NCI-H2227 treated with DMSO at 0.1 percent for 48 hours (cell line): ENCODE results near the gene ANKRD42.

Experiments
- DNase-seq: peaks from one replicate; lab custom pipeline; 2025; lab: John Stamatoyannopoulos, UW

The ANKRD42 gene

DNA sequence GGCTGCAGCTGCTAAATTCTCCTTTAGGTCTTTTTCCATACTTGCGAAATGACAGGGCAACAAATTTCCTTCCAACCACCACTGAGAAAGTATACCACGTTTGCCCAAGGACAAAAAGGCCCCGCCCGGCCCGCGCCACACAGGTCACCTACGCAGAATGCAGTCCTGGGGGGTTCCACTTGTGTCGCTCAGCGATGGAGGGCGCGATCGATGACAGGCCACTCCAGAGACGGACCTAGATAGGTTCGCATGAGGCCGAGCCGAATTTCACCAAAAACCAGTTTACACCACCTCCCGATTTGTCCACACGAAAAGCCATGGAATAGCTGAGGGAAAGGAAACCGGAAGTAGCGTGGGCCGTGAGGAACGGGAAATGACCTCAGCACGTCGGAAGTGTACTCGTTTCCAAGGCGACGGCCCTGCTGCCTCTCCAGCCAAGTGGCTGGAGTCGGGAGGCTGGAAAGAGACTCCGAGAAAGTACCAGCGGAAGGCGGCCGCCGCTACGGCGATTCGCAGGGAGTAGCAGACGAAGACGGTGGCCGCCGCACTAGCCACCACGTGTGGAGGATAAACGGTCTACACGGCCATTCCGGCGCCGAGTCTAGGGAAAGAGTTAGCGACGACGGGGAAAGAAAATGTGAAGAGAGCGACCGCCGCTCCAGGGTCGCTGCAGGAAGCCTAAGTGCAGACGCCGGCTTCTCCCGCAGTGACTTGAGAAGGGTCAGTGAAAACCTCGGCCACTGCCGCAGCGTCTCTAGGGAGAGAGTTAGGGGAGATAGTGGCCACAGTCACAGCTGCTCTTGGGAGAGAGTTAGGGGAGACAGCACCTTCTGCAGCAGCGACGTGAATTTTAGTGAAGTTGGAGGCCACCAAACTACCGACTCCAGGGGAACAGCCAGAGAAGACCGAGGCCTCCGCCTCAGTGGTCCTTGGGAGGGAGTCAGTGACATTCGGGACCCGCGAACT is at the start of gene ANKRD42:
TSS of gene ANKRD42 (plus strand) at position 398 of the 966 bp plus-strand sequence. CDS start 959 bp downstream, outside the sequence.
- DNase-seq = peak; percentile 83

DNA sequence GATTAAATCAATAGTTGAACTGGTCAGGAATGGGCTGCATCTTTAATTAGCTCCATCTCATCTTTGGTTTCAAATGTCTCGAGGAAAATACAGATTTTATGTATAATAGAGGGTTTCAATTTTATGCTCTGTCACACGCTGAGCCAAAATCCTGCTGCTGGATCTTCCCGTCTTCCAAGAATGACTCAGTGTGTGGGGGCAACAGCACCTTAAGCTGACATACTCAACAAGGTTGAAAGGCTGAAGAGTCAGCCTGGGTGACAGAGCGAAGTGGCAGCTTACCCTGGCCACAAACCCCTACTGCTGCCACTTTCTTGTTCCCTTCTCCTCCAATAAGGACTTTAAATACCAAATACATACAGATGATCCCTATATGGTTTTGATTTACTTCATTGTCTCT is 45.6 kb upstream of the ANKRD42 start:
- peak; percentile 2 for DNase-seq

DNA sequence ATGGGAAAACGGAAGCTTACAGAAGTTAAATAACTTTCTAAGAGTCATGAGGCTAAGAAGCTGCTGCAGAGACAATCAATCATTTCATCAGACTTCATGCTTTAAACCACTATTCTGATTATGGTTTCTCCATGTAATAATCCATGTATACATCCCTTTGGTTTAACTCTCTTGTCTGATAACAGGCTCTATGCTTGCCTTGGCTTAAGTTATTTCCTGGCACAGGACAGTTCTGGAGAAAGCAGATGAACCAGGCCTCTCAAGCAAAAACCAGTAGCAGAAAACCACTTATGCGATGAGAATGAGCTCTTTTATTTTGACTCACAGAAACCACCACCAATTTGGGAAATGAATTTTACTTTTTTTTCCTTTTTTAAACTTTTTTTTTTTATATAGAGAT is 43.1 kb upstream of the ANKRD42 start:
- DNase-seq = no peak

DNA sequence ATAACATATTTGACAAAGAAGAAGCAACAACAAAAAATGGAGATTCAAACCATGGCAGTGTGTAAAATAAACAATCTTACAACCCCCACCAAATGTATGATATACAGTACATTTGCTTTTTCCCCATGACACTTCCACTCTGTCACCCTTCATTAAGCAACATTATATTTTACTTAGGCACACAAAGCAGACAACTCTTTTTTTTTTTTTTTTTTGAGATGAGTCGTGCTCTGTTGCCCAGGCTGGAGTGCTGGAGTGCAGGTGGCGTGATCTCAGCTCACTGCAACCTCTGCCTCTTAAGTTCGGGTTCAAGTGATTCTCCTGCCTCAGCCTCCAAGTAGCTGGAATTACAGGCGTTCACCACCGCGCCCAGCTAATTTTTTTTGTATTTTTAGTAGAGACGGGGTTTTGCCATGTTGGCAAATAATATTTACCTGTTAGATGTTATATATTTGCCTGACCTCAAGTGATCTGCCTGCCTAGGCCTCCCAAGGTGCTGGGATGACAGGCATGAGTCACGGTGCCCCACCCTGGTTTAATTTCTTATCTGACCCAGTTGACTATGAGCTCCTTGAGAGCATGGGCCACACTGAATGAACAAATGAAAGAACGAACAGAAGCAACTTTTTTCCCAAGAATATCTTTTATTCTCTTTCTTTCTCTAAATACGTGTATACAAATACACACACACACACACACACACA is 42.1 kb upstream of the ANKRD42 start:
- no peak for DNase-seq

DNA sequence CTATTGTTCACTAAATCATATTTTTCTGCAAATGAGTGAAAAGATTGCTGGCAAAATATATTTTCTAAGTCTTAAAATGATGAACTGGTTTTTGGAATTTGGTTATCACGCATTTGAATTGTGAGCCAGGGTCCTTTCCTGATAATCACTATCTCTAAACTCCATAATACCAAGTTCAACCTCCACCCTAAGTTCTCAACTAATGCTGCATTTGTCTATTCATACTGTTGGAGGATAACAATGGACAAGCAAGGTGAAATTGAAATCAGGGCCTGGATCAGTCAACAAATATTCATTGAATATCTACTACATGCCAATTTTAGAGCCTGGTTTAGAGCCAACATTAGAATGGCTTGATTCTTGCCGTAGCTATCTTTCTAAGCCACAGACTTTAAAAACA is 41.2 kb upstream of the ANKRD42 start:
- DNase-seq = no peak

DNA sequence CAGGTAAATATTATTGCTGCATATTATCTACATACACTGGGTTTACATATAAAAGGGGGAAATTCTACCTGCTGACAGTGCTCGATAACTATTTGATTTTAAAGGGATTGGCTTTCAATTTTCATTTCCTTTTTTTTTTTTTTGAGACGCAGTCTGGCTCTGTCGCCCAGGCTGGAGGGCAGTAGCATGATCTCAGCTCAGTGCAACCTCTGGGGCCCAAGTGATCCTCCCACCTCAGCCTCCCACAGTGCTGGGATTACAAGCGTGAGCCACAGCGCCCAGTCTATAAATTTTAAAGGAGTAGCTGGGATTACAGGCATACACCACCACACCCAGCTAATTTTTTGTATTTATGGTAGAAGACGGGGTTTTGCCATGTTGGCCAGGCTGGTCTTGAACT is 39.7 kb upstream of the ANKRD42 start:
- no peak for DNase-seq

DNA sequence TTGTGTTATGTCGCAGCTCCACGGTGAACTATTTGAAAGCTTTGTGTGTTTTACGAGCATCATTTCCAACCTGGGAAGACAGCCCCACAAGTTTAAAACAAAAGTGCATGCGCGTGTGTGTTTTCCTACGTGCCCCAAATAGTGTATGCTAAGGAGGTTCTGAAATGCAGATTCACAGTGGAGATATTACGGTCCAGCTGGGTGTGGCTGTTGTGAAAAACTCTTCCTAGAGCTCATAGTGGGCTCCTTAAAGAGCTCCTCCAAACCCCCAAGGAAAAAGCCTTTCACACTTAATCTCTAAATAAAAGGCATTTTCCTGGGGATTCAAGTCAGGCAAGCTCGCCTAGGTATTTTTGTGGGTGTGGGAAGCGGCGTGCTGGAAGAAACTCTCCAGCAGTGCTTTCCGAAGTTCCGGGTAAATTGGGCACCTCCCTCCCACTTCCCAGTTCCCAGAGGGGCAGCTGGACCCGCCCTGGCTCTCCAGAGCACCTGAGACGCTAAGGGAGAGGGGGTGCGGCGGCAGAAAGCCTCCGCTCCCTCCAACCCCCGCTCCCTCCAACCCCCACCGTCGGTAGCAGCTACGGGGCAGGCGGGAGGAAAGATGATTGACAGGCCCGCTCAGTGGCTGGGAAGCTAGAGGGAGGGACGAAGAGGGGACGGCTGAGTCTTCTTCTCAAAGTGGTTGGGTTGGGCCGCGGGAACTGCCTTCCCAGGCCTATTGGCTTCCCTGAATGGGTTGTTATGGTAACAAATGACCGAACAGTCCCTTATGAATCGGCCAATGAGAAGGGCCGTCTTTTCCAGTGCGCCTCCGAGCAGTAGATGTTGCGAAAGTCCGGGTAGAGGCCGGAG is 37.1 kb upstream of the ANKRD42 start:
- DNase-seq = peak; percentile 97

DNA sequence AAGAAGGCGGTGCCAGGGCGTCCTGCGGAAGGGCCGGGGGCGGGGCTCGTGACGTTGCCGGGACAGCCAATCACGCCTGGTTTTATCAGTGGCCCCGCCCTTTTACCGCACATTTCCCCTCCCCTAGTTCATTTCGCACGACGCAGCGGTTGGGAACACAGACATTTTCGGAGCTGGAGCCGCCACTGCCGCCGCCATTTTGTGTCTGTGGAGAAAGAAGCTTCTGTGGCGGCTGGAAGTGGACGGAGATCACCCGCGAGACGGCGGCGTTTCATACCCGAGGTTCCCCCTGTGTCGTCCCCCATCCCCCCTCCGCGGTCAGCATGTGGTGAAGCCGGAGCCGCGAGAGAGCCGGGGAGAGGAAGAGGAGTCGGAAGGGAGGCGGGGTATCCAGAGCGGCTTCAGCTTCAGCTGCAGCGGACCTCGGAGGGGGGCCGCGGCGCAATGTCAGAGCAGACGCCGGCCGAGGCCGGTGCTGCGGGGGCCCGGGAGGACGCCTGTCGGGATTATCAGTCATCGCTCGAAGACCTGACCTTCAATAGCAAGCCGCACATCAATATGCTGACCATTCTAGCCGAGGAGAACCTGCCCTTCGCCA is 36.4 kb upstream of the ANKRD42 start, which contains the start of gene PCF11:
TSS of gene PCF11 (plus strand) at position 136 of the 598 bp plus-strand sequence. CDS start at position 445, 309 bp downstream.
- no peak for DNase-seq

DNA sequence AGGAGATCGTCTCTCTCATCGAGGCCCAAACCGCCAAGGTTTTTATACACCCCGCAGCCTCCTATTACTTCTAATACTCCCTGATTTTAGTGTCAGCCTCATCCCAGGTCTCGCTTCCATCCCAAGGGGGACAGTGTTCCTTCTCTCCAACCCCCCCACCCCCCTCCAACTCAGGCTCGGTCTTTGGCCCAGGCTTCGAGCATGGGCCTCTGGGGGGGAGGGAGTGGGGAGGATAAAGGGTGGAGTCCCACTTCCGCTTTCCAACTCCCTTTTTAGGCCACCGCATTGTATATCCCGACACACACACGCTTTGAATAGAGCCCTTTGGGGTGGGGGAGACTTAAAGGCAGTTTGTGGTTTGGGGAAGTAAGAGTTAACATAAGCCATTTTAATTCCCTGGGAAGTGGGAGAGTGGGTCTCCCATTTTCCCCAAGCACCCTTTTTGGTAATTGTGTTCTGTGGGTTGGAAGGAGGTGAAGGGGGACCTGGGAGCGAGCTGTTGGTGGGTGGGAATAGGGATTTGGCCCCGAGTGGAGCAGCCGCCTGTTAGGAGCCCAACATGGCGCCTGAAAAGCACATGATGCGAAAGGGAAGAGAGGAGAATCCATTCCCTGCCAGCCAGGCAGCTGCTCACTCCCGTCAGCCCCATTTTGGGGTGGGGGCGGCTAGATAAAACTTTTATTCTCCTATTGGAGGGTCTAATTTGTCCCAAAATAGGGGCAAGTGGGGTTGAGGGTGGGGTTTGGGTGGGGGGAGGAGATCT is 35.7 kb upstream of the ANKRD42 start:
- peak; percentile 10 for DNase-seq

DNA sequence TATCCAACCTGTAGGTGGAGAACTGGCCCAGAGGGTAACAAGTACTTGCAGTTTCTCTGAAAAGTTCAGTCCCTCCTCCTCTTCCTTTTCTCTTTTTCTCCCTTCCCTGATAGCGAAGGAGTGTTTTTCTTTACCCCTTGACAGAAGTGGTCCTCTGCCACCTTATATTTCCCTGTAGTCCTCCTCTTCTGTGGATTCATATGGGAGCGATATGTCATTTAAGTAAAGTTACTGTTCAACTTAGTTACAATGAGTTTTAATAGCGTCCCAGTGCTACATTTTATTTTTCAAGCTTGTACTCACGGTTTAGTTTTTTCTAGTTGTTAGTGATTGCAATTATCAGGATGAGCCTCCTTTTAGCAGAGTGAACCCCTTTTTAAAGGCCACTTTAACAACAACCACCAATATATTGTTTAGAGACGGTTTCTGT is 35.1 kb upstream of the ANKRD42 start:
- no peak for DNase-seq

DNA sequence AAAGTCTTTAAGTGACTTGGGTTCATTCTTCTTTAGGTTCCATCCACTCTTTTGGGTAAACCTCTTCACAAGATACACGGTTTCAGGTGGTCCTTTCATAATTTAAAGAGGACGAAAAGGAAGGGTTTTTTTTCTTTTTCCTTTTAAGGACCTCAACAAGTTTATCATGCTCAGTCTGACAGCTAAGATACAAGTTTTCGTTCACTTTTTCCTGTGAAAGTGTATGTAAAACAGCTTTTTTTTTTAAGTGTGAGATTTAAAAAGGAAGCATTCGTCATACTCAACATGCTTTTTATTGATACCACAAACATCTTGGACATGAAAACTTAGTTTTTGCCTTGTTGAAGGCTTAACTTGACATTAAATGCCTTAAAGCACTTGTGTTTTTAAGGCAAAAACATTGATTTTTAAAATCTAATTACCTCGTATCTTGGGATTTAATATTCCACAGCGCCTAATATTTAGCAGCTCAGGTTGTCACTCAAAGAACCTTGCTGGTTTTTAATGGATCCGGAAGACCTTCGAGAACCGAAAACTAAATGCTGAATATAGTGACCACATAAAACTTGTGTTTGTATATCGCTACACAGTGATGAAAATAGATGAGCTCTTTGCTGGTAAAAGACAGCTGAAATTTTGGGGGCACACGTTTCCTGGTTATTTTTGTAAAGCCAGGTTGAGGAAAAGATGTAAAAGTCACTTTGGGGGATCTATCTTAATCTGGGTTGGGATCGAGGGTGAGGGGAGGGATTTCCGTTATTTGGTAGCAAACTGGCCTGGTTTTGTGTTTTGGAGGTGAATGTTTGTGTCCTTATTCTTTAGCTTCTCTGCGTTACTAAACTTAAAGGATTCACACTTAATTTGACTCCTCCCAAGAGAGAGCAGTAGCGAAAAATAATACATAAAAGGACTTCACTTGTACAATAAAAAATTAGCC is 34.3 kb upstream of the ANKRD42 start:
- no peak for DNase-seq

DNA sequence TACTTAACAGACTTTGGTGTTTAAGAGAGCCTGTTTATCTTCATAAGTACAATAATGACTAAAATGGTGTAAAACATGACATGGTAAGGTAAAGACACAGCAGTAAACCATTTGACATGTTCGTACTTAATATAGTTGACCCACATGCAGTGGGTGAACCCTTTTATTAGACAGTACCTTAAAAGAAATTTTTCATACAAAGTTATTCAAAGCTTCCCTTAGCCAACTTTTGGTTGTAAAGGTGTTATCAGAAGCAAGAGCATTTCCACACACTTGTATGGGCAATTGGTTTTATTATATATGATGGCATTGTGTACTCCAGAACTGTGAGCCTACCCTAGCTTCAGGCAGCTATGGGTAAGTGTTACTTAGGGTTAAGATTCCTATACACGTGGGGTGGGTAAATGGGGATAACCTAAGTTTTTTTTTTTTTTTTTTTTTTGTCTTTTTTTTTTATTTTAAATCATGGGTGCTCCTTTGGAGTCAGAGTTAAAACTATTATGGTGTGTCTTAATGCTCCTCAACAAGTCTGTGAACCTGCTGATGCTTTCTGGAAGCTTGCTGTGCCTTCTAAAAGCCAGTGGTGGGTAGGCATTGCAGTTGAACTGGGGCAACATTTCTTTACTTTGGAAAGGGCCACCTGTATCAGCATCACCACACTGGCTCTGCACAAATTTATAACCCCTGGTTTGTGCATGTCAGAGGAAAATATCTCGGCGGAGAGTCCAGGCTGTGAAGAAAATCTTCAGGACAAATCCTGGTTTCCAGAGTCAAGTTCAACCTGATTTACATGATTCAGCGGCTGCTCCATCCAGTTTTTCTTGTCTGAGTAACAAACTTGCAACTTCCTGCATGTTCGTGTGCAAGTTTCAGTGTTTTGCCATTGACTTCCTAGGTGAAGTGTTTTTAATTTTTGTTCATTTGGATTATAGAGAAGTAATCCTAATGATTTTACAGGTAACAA is 33.3 kb upstream of the ANKRD42 start:
- DNase-seq = no peak

DNA sequence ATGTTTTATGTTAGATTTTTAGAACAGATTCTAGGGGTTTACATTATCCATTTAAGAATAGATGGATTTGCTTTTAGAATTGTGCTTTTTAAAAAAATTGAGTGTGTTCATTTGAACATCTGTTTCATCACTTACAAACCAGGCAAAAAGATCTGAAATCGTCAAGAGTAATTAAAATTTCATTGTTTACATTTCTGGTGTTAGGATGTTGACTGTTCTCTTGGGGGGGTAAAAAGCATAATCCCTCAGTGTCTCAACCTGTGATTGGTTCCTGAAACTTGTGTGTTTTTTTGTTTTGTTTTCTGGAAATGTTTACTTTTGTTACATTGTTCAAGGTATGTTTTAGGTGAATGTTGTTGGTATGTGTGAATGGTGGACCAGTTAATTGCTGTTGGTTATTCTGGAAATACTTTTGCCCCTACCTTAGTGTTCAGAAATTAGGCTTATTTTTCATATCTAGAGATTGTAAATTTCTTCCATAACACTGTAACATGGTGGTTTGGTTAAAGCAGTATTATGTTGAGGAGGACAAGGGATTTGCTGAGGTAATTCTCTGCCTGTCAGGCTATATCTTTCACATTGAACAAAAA is 31.8 kb upstream of the ANKRD42 start:
- DNase-seq = no peak

DNA sequence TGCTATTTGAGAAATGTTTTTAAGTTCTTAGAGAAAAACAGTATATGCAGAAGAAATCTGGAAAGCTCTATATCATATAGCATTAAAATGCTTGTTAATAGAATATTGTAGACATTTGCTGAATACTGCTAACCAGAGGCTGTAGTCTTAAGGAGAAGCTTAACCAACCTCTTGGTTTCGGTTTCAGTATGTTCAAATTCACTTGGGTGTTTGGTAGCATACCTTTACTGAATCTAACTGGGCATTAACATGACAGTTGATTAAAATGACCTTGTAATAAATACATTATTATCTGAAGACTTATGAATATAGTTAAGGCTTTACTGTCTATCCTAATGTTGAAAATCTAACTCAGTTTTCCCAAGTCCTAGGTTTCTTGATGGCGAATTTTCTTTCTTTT is 31.1 kb upstream of the ANKRD42 start:
- DNase-seq = no peak

DNA sequence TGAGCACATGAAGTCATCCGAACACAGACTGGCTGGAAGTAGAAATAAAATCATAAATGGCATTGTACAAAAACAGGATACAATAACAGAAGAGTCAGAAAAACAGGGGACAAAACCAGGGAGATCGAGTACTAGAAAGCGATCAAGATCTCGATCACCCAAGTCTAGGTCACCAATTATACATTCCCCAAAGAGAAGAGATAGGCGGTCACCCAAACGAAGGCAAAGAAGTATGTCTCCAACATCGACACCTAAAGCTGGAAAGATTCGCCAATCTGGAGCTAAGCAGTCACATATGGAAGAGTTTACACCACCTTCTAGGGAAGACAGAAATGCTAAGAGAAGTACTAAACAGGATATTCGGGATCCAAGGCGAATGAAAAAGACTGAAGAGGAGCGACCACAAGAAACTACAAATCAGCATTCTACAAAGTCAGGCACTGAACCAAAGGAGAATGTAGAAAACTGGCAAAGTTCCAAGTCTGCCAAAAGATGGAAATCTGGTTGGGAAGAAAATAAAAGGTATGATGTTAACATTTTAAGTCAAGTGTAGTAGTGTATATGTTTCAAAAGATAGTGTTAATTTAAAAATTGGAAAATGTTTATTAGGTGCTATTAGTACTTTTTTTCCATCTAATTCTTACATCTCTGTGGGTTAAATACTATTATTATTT is 27.2 kb upstream of the ANKRD42 start:
- no peak for DNase-seq

DNA sequence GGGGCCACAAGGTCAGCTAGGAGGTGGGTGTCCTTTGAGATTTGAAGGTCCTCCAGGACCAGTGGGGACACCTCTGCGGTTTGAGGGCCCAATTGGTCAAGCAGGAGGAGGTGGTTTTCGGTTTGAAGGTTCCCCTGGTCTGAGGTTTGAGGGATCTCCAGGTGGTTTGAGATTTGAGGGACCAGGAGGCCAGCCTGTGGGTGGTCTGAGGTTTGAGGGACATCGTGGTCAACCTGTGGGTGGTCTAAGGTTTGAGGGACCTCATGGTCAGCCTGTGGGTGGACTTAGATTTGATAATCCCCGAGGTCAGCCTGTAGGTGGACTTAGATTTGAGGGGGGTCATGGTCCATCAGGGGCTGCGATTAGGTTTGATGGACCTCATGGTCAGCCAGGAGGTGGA is 24.8 kb upstream of the ANKRD42 start:
- DNase-seq = no peak

DNA sequence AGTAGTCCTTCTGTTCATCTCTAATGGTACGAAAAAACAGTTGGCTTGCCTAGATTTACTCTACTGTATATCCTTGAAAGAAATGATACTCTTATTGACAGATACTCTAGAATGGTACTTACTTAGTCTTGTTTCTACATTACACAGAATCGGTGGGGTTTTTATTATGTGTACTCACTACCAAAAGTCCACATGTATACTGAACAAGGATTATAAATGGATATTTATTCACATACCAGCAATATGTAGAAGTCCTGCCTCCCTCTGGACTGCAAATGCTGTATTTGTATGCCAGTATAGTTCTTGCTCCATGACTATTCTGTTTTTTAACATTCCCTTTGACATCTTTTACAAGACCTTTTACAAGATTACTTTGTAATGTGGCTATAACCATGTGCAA is 22.6 kb upstream of the ANKRD42 start:
- DNase-seq = no peak

DNA sequence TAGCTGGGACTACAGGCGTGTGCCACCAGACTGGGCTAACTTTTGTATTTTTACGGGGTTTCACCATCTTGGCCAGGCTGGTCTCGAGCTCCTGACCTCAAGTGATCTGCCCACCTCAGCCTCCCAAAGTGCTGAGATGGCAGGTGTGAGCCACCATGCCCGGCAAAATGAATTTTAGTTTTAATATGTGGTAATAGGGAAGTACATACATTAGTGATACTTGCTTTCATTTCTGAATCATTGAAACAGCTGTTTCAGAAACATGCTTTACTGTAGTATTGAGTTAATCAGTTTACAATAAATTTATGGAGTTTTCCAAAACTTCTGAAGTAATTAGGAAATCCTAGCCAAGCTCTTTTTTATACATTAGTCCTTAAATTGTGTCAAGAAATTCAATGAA is 21.0 kb upstream of the ANKRD42 start:
- DNase-seq = no peak
